ENCODE data around the gene FBXO8.

FBXO8 gene

DNA sequence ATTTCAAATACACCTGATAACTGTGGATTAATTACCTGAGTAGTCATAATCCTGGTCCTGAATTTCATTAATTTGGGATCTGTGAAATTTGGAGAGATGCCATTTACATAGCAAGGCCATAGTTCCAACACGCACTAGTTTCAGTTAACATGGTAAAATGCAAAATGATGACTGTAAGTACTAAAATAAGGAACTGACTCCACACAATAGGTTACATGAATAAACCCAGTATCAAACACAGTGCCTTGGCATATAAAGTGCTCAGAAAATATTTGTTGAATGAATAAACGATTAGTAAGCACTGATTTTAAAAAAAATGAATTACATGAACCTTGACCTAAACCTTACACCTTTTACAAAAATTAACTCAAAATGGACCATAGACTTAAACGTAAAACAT lies 9.0 kb downstream of the FBXO8 start:
- TF ChIP-seq EZH2phosphoT487 (IDR thresholded peaks at IDR 0.05; ENCODE audit: borderline replicate concordance): no peak
- TF ChIP-seq, protein P1, sequence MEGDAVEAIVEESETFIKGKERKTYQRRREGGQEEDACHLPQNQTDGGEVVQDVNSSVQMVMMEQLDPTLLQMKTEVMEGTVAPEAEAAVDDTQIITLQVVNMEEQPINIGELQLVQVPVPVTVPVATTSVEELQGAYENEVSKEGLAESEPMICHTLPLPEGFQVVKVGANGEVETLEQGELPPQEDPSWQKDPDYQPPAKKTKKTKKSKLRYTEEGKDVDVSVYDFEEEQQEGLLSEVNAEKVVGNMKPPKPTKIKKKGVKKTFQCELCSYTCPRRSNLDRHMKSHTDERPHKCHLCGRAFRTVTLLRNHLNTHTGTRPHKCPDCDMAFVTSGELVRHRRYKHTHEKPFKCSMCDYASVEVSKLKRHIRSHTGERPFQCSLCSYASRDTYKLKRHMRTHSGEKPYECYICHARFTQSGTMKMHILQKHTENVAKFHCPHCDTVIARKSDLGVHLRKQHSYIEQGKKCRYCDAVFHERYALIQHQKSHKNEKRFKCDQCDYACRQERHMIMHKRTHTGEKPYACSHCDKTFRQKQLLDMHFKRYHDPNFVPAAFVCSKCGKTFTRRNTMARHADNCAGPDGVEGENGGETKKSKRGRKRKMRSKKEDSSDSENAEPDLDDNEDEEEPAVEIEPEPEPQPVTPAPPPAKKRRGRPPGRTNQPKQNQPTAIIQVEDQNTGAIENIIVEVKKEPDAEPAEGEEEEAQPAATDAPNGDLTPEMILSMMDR (conservative IDR thresholded peaks at IDR 0.05; ENCODE audit: low read length): no peak
- Histone ChIP-seq H2AFZ (ENCODE audit: low read length) (no peak overlapping the region), H3K9ac (ENCODE audit: low read depth, low read length, poor library complexity, severe bottlenecking) (no peak overlapping the region), H3K9me3 (ENCODE audit: insufficient read depth, low read depth, low read length) (no peaks in the 10 kb centered on the region), H3K4me1 (ENCODE audit: insufficient read depth, low read length, poor library complexity, severe bottlenecking) (peaks cover 27% of the 10 kb centered on the region), H4K20me1 (ENCODE audit: insufficient read depth, low read length, poor library complexity, severe bottlenecking) (peaks cover 9% of the 10 kb centered on the region), H3K9me2 (replicated peaks; ENCODE audit: low read depth, low read length) (no peaks in the 10 kb centered on the region), H3F3A (ENCODE audit: low read depth) (no peaks in the 10 kb centered on the region), H3K4me2 (ENCODE audit: low read depth, low read length, poor library complexity, severe bottlenecking) (no peak overlapping the region), H3K36me3 (ENCODE audit: insufficient read depth, low read length) (no peaks in the 10 kb centered on the region), H3K79me2 (ENCODE audit: insufficient read depth, low read length) (peaks cover 73% of the 10 kb centered on the region), H3K4me3 (ENCODE audit: low read length, poor library complexity, severe bottlenecking) (no peak overlapping the region), H3K27me3 (ENCODE audit: insufficient read depth, low read length, poor library complexity, severe bottlenecking) (no peaks in the 10 kb centered on the region)

DNA sequence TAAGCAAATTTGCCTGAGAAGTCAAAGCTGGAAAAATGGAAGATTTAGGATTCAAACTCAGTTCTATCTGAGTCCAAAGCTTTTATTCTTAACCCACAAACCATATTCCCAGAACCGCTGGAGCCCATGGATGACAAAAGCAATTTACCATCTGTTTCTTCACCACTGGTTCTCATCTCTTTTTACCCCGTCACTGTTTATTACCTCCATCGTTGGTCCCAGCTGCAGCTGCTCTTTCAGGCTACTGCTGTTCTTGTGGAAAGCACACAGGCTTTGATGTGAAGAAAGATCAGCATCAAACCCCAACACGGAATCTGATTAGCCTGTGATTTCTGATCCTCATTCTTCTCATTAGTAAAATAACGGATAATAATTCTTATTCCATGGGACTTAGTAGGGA lies 9.5 kb downstream of the FBXO8 start:
- H3F3A ChIP-seq (ENCODE audit: low read depth): no peaks in the 10 kb centered on the region
- no peaks in the 10 kb centered on the region for H3K27me3 ChIP-seq (ENCODE audit: insufficient read depth, low read length, poor library complexity, severe bottlenecking)
- TF ChIP-seq, protein P1 (conservative IDR thresholded peaks at IDR 0.05; ENCODE audit: low read length): no peak
- TF ChIP-seq EZH2phosphoT487 (IDR thresholded peaks at IDR 0.05; ENCODE audit: borderline replicate concordance): no peak
- H3K4me1 ChIP-seq (ENCODE audit: insufficient read depth, low read length, poor library complexity, severe bottlenecking): peaks cover 25% of the 10 kb centered on the region
- H3K9me2 ChIP-seq (replicated peaks; ENCODE audit: low read depth, low read length): no peaks in the 10 kb centered on the region
- H3K4me2 ChIP-seq (ENCODE audit: low read depth, low read length, poor library complexity, severe bottlenecking): no peak overlapping the region
- H2AFZ ChIP-seq (ENCODE audit: low read length): no peak overlapping the region
- no peaks in the 10 kb centered on the region for H3K36me3 ChIP-seq (ENCODE audit: insufficient read depth, low read length)
- no peak overlapping the region for H3K9ac ChIP-seq (ENCODE audit: low read depth, low read length, poor library complexity, severe bottlenecking)
- no peaks in the 10 kb centered on the region for H3K9me3 ChIP-seq (ENCODE audit: insufficient read depth, low read depth, low read length)
- H3K79me2 ChIP-seq (ENCODE audit: insufficient read depth, low read length): peaks cover 73% of the 10 kb centered on the region
- H3K4me3 ChIP-seq (ENCODE audit: low read length, poor library complexity, severe bottlenecking): no peak overlapping the region
- H4K20me1 ChIP-seq (ENCODE audit: insufficient read depth, low read length, poor library complexity, severe bottlenecking): peaks cover 9% of the 10 kb centered on the region

DNA sequence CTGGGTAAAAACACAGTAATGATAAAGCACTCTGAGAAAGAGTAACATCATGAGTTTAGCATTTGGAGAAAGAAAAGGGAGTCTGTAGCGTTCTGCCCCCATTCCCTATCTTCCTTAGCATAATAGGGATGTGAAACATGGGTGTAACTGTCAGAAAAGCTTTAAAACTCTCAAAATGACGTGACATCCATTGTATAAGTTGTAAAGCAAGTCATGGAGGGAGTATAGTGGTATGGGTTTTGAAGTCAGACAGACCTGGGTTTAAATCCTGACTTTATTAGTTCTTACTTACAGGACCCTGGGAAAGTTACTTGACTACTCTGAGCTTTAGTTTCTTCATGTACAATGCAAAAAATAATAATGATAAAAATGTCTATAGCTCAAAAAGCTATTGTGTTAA lies 17.1 kb downstream of the FBXO8 start:
- Histone ChIP-seq H3K4me1 (ENCODE audit: insufficient read depth, low read length, poor library complexity, severe bottlenecking) (no peaks in the 10 kb centered on the region), H3K4me2 (ENCODE audit: low read depth, low read length, poor library complexity, severe bottlenecking) (no peak overlapping the region), H3K4me3 (ENCODE audit: low read length, poor library complexity, severe bottlenecking) (no peak overlapping the region), H3K27me3 (ENCODE audit: insufficient read depth, low read length, poor library complexity, severe bottlenecking) (no peaks in the 10 kb centered on the region), H3K9me2 (replicated peaks; ENCODE audit: low read depth, low read length) (no peaks in the 10 kb centered on the region), H3K9me3 (ENCODE audit: insufficient read depth, low read depth, low read length) (no peaks in the 10 kb centered on the region), H3K9ac (ENCODE audit: low read depth, low read length, poor library complexity, severe bottlenecking) (no peak overlapping the region), H2AFZ (ENCODE audit: low read length) (no peak overlapping the region), H3F3A (ENCODE audit: low read depth) (no peaks in the 10 kb centered on the region), H4K20me1 (ENCODE audit: insufficient read depth, low read length, poor library complexity, severe bottlenecking) (no peaks in the 10 kb centered on the region), H3K36me3 (ENCODE audit: insufficient read depth, low read length) (peaks cover 6% of the 10 kb centered on the region; the same call in 1 of the 2 replicates), H3K79me2 (ENCODE audit: insufficient read depth, low read length) (peaks cover 54% of the 10 kb centered on the region)
- TF ChIP-seq, protein P1 (conservative IDR thresholded peaks at IDR 0.05; ENCODE audit: low read length): no peak
- no peak for TF ChIP-seq EZH2phosphoT487 (IDR thresholded peaks at IDR 0.05; ENCODE audit: borderline replicate concordance)
